Trophoblast cell (in vitro differentiated cells and primary cell): ENCODE measurements around the gene PROC.

Source experiments
- DNase-seq, 2 donors: peaks; one replicate each; pipeline ENCODE4 v3.0.0-alpha.2; 2016
- H2AFZ ChIP-seq: 2 replicates; pipeline ENCODE4 v1.6.1; 2013; ENCODE audit warnings: low read length, moderate library complexity, mild to moderate bottlenecking; ENCODE audit not compliant: insufficient read depth, poor library complexity
- H2AK5ac ChIP-seq: 2 replicates; pipeline ENCODE4 v1.6.1; 2013; ENCODE audit warnings: mild to moderate bottlenecking, low read length
- H2BK120ac ChIP-seq: 2 replicates; pipeline ENCODE4 v1.6.1; 2013; ENCODE audit warnings: low read length, mild to moderate bottlenecking, moderate library complexity; ENCODE audit not compliant: insufficient read depth, poor library complexity
- H2BK12ac ChIP-seq: 2 replicates; pipeline ENCODE4 v1.6.1; 2013; ENCODE audit warnings: mild to moderate bottlenecking, low read length, moderate library complexity
- H2BK5ac ChIP-seq: 2 replicates; pipeline ENCODE4 v1.6.1; 2013; ENCODE audit warnings: low read length, low read depth, moderate library complexity, mild to moderate bottlenecking; ENCODE audit not compliant: poor library complexity
- H3K14ac ChIP-seq: 2 replicates; pipeline ENCODE4 v1.6.1; 2013; ENCODE audit warnings: mild to moderate bottlenecking, low read length
- H3K18ac ChIP-seq: 2 replicates; pipeline ENCODE4 v1.6.1; 2013; ENCODE audit warnings: mild to moderate bottlenecking, low read length
- H3K23ac ChIP-seq: 2 replicates; pipeline ENCODE4 v1.6.1; 2013; ENCODE audit warnings: low read length
- H3K27ac ChIP-seq: 2 replicates; pipeline ENCODE4 v1.5.1; 2013; ENCODE audit warnings: low read depth, mild to moderate bottlenecking, inconsistent platforms, low read length, moderate library complexity
- H3K27me3 ChIP-seq: 2 replicates; pipeline ENCODE4 v1.6.1; 2013; ENCODE audit warnings: inconsistent platforms, mild to moderate bottlenecking, low read length, moderate library complexity; ENCODE audit not compliant: insufficient read depth
- H3K36me3 ChIP-seq, 2 experiments: 1 replicate in 1 of 2; 2 replicates in 1 of 2; pipeline ENCODE4 v1.6.1; 2013; ENCODE audit warnings: low read length in 2 of 2, mild to moderate bottlenecking in 2 of 2, moderate library complexity in 1 of 2; ENCODE audit not compliant: insufficient read depth in 2 of 2, control insufficient read depth in 1 of 2
- H3K4ac ChIP-seq: 2 replicates; pipeline ENCODE4 v1.6.1; 2013; ENCODE audit warnings: low read depth, mild to moderate bottlenecking, low read length, moderate library complexity
- H3K4me1 ChIP-seq, 2 experiments: 1 replicate in 1 of 2; 2 replicates in 1 of 2; pipeline ENCODE4 v1.6.1; 2013; ENCODE audit warnings: low read length in 2 of 2, mild to moderate bottlenecking in 2 of 2, moderate library complexity in 1 of 2; ENCODE audit not compliant: insufficient read depth in 2 of 2, control insufficient read depth in 1 of 2
- H3K4me2 ChIP-seq: 2 replicates; pipeline ENCODE4 v1.6.1; 2013; ENCODE audit warnings: inconsistent platforms, mild to moderate bottlenecking, low read length, moderate library complexity
- H3K4me3 ChIP-seq: 2 replicates; pipeline ENCODE4 v1.5.1; 2013; ENCODE audit warnings: mild to moderate bottlenecking, low read depth, low read length, inconsistent platforms
- H3K79me1 ChIP-seq: one replicate; pipeline ENCODE4 v1.6.1; 2013; ENCODE audit warnings: low read length
- H3K79me2 ChIP-seq: 2 replicates; pipeline ENCODE4 v1.6.1; 2013; ENCODE audit warnings: low read length, mild to moderate bottlenecking; ENCODE audit not compliant: control insufficient read depth, insufficient read depth, poor library complexity
- H3K9ac ChIP-seq: 2 replicates; pipeline ENCODE4 v1.6.1; 2013; ENCODE audit warnings: mild to moderate bottlenecking, low read length
- H3K9me3 ChIP-seq: 2 replicates; pipeline ENCODE4 v1.6.1; 2013; ENCODE audit warnings: low read depth, mild to moderate bottlenecking, control low read depth, inconsistent platforms, low read length; ENCODE audit not compliant: insufficient read depth
- H4K12ac ChIP-seq: 2 replicates; pipeline ENCODE4 v1.6.1; 2013; ENCODE audit warnings: low read depth, mild to moderate bottlenecking, low read length, moderate library complexity
- H4K8ac ChIP-seq: 2 replicates; pipeline ENCODE4 v1.6.1; 2013; ENCODE audit warnings: low read depth, mild to moderate bottlenecking, low read length, moderate library complexity
- H4K91ac ChIP-seq: one replicate; pipeline ENCODE4 v1.6.1; 2013; ENCODE audit warnings: low read depth, mild to moderate bottlenecking, low read length, moderate library complexity
- WGBS: extraction: QIAGEN DNeasy Blood & Tissue Kit; methylation state at CpG from one replicate; pipeline ENCODE4 v1.1.7; 2013; ENCODE audit warnings: missing lambda C conversion rate; ENCODE audit not compliant: insufficient read length, insufficient coverage; ENCODE audit errors: extremely low coverage; 5-methylcytosine and 5-hydroxymethylcytosine counted together

PROC gene

GRCh38 chr2:127456960-127457359, 38.7 kb downstream of the PROC start:
- H4K12ac ChIP-seq, result no peak overlapping the region
- H2AFZ ChIP-seq, result no peak overlapping the region
- no peaks in the 10 kb centered on the region for H3K79me1 ChIP-seq
- no peak overlapping the region for H2AK5ac ChIP-seq
- no peak overlapping the region for H3K14ac ChIP-seq
- no peak overlapping the region for H3K4me3 ChIP-seq
- H3K4me1 ChIP-seq, result no peaks in the 10 kb centered on the region
- no peak overlapping the region for H3K27ac ChIP-seq
- no peak overlapping the region for H4K8ac ChIP-seq
- H3K23ac ChIP-seq, result no peak overlapping the region
- H2BK120ac ChIP-seq, result no peak overlapping the region
- no peaks in the 10 kb centered on the region for H3K36me3 ChIP-seq
- H3K4ac ChIP-seq, result no peak overlapping the region
- no peak overlapping the region for H3K9ac ChIP-seq
- no peaks in the 10 kb centered on the region for H3K79me2 ChIP-seq
- no peak overlapping the region for H3K18ac ChIP-seq
- no peak overlapping the region for H3K4me2 ChIP-seq
- no peak overlapping the region for H4K91ac ChIP-seq
- no peaks in the 10 kb centered on the region for H3K27me3 ChIP-seq
- no peaks in the 10 kb centered on the region for H3K9me3 ChIP-seq
- H2BK5ac ChIP-seq, result no peak overlapping the region
- H2BK12ac ChIP-seq, result no peak overlapping the region
- WGBS, result no CpG with 5 or more reads among the region's 12 CpGs
- no peak for DNase-seq

GRCh38 chr2:127462461-127462860, 44.2 kb downstream of the PROC start:
- Histone ChIP-seq H3K4me2 (no peak overlapping the region), H4K12ac (no peak overlapping the region), H3K36me3 (peaks cover 2 to 3% of the 10 kb centered on the region in 2 experiments), H2BK12ac (no peak overlapping the region), H3K4me1 (no peaks in the 10 kb centered on the region), H2BK120ac (no peak overlapping the region), H2BK5ac (no peak overlapping the region), H4K91ac (no peak overlapping the region), H3K79me1 (no peaks in the 10 kb centered on the region), H3K27me3 (no peaks in the 10 kb centered on the region), H4K8ac (no peak overlapping the region), H3K9ac (no peak overlapping the region), H3K4ac (no peak overlapping the region), H3K4me3 (no peak overlapping the region), H3K27ac (no peak overlapping the region), H3K18ac (no peak overlapping the region), H2AFZ (no peak overlapping the region), H3K79me2 (no peaks in the 10 kb centered on the region), H3K23ac (no peak overlapping the region), H2AK5ac (no peak overlapping the region), H3K9me3 (no peaks in the 10 kb centered on the region), H3K14ac (no peak overlapping the region)
- no peak for DNase-seq
- no CpG with 5 or more reads among the region's 3 CpGs for WGBS

GRCh38 chr2:127463155-127463991, 45.1 kb downstream of the PROC start:
- Histone ChIP-seq H3K27me3 (no peaks in the 10 kb centered on the region), H3K23ac (no peak overlapping the region), H2BK12ac (no peak overlapping the region), H3K79me2 (no peaks in the 10 kb centered on the region), H2AK5ac (no peak overlapping the region), H3K36me3 (peaks cover 2 to 3% of the 10 kb centered on the region in 2 experiments), H3K9ac (no peak overlapping the region), H3K79me1 (no peaks in the 10 kb centered on the region), H3K4ac (no peak overlapping the region), H3K18ac (no peak overlapping the region), H3K4me3 (no peak overlapping the region), H3K14ac (no peak overlapping the region), H2BK5ac (no peak overlapping the region), H3K4me1 (no peaks in the 10 kb centered on the region), H4K91ac (no peak overlapping the region), H3K4me2 (no peak overlapping the region), H2AFZ (no peak overlapping the region), H3K27ac (no peak overlapping the region), H4K12ac (no peak overlapping the region), H2BK120ac (no peak overlapping the region), H3K9me3 (no peaks in the 10 kb centered on the region), H4K8ac (no peak overlapping the region)
- WGBS, result no CpG with 5 or more reads among the region's 19 CpGs
- DNase-seq, result no peak

- no peak overlapping the region for H3K4me2 ChIP-seq
- H4K12ac ChIP-seq, result no peak overlapping the region
- WGBS, result no CpG with 5 or more reads among the region's 7 CpGs
- no peak overlapping the region for H3K9ac ChIP-seq
- H2AK5ac ChIP-seq, result no peak overlapping the region
- peaks cover 2 to 5% of the 10 kb centered on the region in 2 experiments for H3K36me3 ChIP-seq
- no peak overlapping the region for H4K91ac ChIP-seq
- H2AFZ ChIP-seq, result no peak overlapping the region
- H3K27me3 ChIP-seq, result no peaks in the 10 kb centered on the region
- H3K4me3 ChIP-seq, result no peak overlapping the region
- H3K14ac ChIP-seq, result no peak overlapping the region
- no peak overlapping the region for H4K8ac ChIP-seq
- H3K27ac ChIP-seq, result no peak overlapping the region
- H2BK12ac ChIP-seq, result no peak overlapping the region
- no peaks in the 10 kb centered on the region for H3K79me1 ChIP-seq
- no peak overlapping the region for H3K4ac ChIP-seq
- H2BK5ac ChIP-seq, result no peak overlapping the region
- no peak overlapping the region for H3K18ac ChIP-seq
- no peak overlapping the region for H2BK120ac ChIP-seq
- no peaks in the 10 kb centered on the region for H3K4me1 ChIP-seq
- DNase-seq, result no peak
- no peaks in the 10 kb centered on the region for H3K9me3 ChIP-seq
- H3K23ac ChIP-seq, result no peak overlapping the region
- no peaks in the 10 kb centered on the region for H3K79me2 ChIP-seq
These were observed 46.4 kb downstream of the PROC start for GRCh38 chr2:127464470-127465257.
